K562 (cell line): ENCODE measurements around the gene P2RX3. TPM values are rescaled to one million over a fixed set of nuclear protein-coding genes. Genes with fewer than 3 reads are reported as not detected.

Experiments used
- BRD9 ChIP-seq: fragments of 450-650 bp; IDR thresholded peaks from 2 replicates; pipeline ENCODE4 v1.6.1; 2018; ENCODE audit warnings: low read depth; ENCODE audit not compliant: partially characterized antibody
- FOXP1 ChIP-seq: sonication (generic); formaldehyde crosslinking; IDR thresholded peaks from 2 replicates; pipeline ENCODE4 v1.8.0; 2022; ENCODE audit warnings: mild to moderate bottlenecking, missing genetic modification reagents
- SMAD2 ChIP-seq: fragments of 150-350 bp; IDR thresholded peaks from 2 replicates; pipeline ENCODE4 v1.6.1; 2014; ENCODE audit warnings: low read depth, mild to moderate bottlenecking, low read length
- polyA plus RNA-seq, 8 experiments: library from polyadenylated mRNA; depleted of rRNA in 4 of 8; stranded (reverse) in 5 of 8; unstranded in 3 of 8; fragments of >200 nt; fragmentation: Nextera tagmentation in 2 of 8; fragmentation: Illumina TruSeq in 1 of 8; extraction: Ambion mirVana in 2 of 8; extraction: Trizol in 1 of 8; gene quantifications; 2 replicates each; pipeline versions ENCODE4 v1.2.1 to v1.2.3, GENCODE V29; 2011 to 2014; ENCODE audit warnings: inconsistent platforms in 1 of 8, missing spikeins in 1 of 8
- total RNA-seq, 7 experiments: library from RNA; depleted of rRNA in 6 of 7; stranded (reverse); fragments of >200 nt in 6 of 7; fragmentation: Illumina TruSeq in 2 of 7; extraction: Trizol in 2 of 7; gene quantifications; 2 replicates each; pipeline versions ENCODE4 v1.2.1 to v1.2.3, GENCODE V29; 2011 to 2021; ENCODE audit warnings: low replicate concordance in 1 of 7
- TF ChIP-seq, protein P1 (sequence below): fragments of 250-450 bp; sonication (Bioruptor Pico); IDR thresholded peaks from 2 replicates; pipeline ENCODE4 v1.5.0; 2021
- TF ChIP-seq, protein P2 (sequence below), 2 experiments: fragments of 200-800 bp in 1 of 2; sonication (Bioruptor generic) in 1 of 2; sonication (generic) in 1 of 2; formaldehyde crosslinking in 1 of 2; IDR thresholded peaks in 1 of 2; conservative IDR thresholded peaks in 1 of 2; 2 replicates each; pipeline versions ENCODE4 v1.5.0 to v1.6.1; 2016 to 2020; ENCODE audit warnings: missing compliant biosample characterization in 1 of 2, missing genetic modification characterization in 1 of 2, missing genetic modification reagents in 1 of 2
- TF ChIP-seq, protein P3 (sequence below): fragments of 450-650 bp; IDR thresholded peaks from 2 replicates; pipeline ENCODE4 v1.6.1; 2014; ENCODE audit warnings: low read depth, mild to moderate bottlenecking, moderate library complexity, borderline replicate concordance
- TF ChIP-seq, protein P4 (sequence below): fragments of 450-650 bp; IDR thresholded peaks from 2 replicates; pipeline ENCODE4 v1.6.1; 2018; ENCODE audit warnings: mild to moderate bottlenecking, low read depth; ENCODE audit not compliant: partially characterized antibody

The P2RX3 gene
- total and polyA plus RNA-seq, 9 of the 15 experiments (the other 6 are each of a cell fraction or from before 2014, with no cell fraction given) = not detected

DNA sequence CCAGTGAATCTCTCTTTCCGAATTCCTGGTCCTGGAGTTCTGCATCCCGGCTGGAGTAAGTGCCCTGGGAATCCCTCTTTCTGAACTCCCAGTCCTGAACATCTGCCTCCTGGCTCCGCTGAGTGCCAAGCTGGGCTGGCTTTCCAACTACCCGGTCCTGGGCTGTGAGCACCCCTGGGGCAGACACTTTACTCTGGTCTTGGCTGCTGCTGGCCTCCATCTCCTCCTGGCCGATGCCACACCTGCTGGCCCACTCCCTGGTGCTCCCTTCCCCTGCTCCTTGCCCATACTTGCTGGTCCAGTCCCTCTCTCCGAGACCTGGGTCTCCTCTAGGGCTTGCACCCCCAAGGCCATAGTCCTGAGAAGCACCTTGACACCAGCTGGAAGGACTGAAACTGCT is 28.1 kb upstream of the P2RX3 start (continued):
- TF ChIP-seq FOXP1 = no peak
- TF ChIP-seq, protein P1, sequence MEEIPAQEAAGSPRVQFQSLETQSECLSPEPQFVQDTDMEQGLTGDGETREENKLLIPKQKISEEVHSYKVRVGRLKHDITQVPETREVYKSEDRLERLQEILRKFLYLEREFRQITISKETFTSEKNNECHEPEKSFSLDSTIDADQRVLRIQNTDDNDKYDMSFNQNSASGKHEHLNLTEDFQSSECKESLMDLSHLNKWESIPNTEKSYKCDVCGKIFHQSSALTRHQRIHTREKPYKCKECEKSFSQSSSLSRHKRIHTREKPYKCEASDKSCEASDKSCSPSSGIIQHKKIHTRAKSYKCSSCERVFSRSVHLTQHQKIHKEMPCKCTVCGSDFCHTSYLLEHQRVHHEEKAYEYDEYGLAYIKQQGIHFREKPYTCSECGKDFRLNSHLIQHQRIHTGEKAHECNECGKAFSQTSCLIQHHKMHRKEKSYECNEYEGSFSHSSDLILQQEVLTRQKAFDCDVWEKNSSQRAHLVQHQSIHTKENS (CRISPR knock-in tag) = no peak
- TF ChIP-seq, protein P2, sequence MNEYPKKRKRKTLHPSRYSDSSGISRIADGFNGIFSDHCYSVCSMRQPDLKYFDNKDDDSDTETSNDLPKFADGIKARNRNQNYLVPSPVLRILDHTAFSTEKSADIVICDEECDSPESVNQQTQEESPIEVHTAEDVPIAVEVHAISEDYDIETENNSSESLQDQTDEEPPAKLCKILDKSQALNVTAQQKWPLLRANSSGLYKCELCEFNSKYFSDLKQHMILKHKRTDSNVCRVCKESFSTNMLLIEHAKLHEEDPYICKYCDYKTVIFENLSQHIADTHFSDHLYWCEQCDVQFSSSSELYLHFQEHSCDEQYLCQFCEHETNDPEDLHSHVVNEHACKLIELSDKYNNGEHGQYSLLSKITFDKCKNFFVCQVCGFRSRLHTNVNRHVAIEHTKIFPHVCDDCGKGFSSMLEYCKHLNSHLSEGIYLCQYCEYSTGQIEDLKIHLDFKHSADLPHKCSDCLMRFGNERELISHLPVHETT (CRISPR knock-in tag; conservative IDR thresholded peaks at IDR 0.05 in 1 of 2, IDR thresholded peaks at IDR 0.05 in 1 of 2) = no peak
- TF ChIP-seq, protein P3, sequence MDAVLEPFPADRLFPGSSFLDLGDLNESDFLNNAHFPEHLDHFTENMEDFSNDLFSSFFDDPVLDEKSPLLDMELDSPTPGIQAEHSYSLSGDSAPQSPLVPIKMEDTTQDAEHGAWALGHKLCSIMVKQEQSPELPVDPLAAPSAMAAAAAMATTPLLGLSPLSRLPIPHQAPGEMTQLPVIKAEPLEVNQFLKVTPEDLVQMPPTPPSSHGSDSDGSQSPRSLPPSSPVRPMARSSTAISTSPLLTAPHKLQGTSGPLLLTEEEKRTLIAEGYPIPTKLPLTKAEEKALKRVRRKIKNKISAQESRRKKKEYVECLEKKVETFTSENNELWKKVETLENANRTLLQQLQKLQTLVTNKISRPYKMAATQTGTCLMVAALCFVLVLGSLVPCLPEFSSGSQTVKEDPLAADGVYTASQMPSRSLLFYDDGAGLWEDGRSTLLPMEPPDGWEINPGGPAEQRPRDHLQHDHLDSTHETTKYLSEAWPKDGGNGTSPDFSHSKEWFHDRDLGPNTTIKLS = no peak
- TF ChIP-seq, protein P4, sequence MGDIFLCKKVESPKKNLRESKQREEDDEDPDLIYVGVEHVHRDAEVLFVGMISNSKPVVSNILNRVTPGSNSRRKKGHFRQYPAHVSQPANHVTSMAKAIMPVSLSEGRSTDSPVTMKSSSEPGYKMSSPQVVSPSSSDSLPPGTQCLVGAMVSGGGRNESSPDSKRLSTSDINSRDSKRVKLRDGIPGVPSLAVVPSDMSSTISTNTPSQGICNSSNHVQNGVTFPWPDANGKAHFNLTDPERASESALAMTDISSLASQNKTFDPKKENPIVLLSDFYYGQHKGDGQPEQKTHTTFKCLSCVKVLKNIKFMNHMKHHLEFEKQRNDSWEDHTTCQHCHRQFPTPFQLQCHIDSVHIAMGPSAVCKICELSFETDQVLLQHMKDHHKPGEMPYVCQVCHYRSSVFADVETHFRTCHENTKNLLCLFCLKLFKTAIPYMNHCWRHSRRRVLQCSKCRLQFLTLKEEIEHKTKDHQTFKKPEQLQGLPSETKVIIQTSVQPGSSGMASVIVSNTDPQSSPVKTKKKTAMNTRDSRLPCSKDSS = no peak
- TF ChIP-seq BRD9 = no peak
- TF ChIP-seq SMAD2 = no peak
